Panc1 (cell line): ENCODE measurements around the gene KCNQ1. TPM values are rescaled to one million over a fixed set of nuclear protein-coding genes. Genes with fewer than 3 reads are reported as not detected.

Experiments used
- ATAC-seq: fragments of 200-7000 bp; cut with Tn5 transposase; 2 replicates; pipeline ENCODE4 v1.9.1; 2020; ENCODE audit warnings: mild to moderate bottlenecking, moderate library complexity
- BruUV-seq: library from RNA; stranded (reverse); fragments of 400-500 nt; replicated peaks from 2 replicates; lab custom pipeline; 2021; lab: Mats Ljungman, UMichigan
- CTCF ChIA-PET: fragments of 300-600 bp; sonication (Branson Sonifier 250); formaldehyde crosslinking; loops from one replicate; lab custom pipeline; 2022; ENCODE audit warnings: antibody characterized with exemption; lab: Charles Lee
- POLR2A ChIA-PET: fragments of 300-600 bp; sonication (Branson Sonifier 250); formaldehyde crosslinking; loops from one replicate; lab custom pipeline; 2022; ENCODE audit warnings: antibody characterized with exemption; lab: Charles Lee
- DNase-seq: peaks from one replicate; pipeline ENCODE4 v3.0.0-alpha.2; 2010; ENCODE audit warnings: low read depth, low spot score
- H3K27ac ChIP-seq: 2 replicates; pipeline ENCODE4 v1.5.1; 2011; ENCODE audit warnings: mild to moderate bottlenecking, low read length, inconsistent platforms
- H3K27me3 ChIP-seq: fragments of 200-500 bp; sonication (Bioruptor generic); 2 replicates; pipeline ENCODE4 v1.6.0; 2014; ENCODE audit warnings: low read length, inconsistent platforms; ENCODE audit not compliant: control insufficient read depth, insufficient read depth
- H3K36me3 ChIP-seq: fragments of 200-500 bp; sonication (Bioruptor generic); 2 replicates; pipeline ENCODE4 v1.5.1; 2014; ENCODE audit warnings: inconsistent platforms, mild to moderate bottlenecking, low read length, moderate library complexity; ENCODE audit not compliant: control insufficient read depth, insufficient read depth
- H3K4me1 ChIP-seq: 2 replicates; pipeline ENCODE4 v1.5.1; 2011; ENCODE audit warnings: inconsistent platforms, mild to moderate bottlenecking, low read length, moderate library complexity; ENCODE audit not compliant: control insufficient read depth, insufficient read depth
- H3K4me3 ChIP-seq, 2 experiments: 2 replicates each; pipeline ENCODE4 v1.5.1; 2011 to 2012; ENCODE audit warnings: low read depth in 2 of 2, low read length in 2 of 2, mild to moderate bottlenecking in 2 of 2, inconsistent platforms in 1 of 2, moderate library complexity in 1 of 2
- H3K9me3 ChIP-seq: fragments of 200-500 bp; sonication (Bioruptor generic); 2 replicates; pipeline ENCODE4 v1.5.1; 2014; ENCODE audit warnings: low read depth, mild to moderate bottlenecking, inconsistent platforms, low read length, moderate library complexity; ENCODE audit not compliant: control insufficient read depth, insufficient read depth
- POLR2AphosphoS5 ChIP-seq: IDR thresholded peaks from 2 replicates; pipeline ENCODE4 v1.6.1; 2012; ENCODE audit warnings: mild to moderate bottlenecking, low read depth, low read length, moderate library complexity
- REST ChIP-seq, 2 experiments: IDR thresholded peaks; 2 replicates each; pipeline ENCODE4 v1.6.1; 2011 to 2012; ENCODE audit warnings: low read depth in 2 of 2, control low read depth in 1 of 2, low read length in 1 of 2, mild to moderate bottlenecking in 1 of 2, moderate library complexity in 1 of 2; ENCODE audit not compliant: insufficient read depth in 1 of 2
- SIN3A ChIP-seq: IDR thresholded peaks from 2 replicates; pipeline ENCODE4 v1.6.1; 2012; ENCODE audit warnings: low read depth, mild to moderate bottlenecking, low read length, moderate library complexity, borderline replicate concordance; ENCODE audit not compliant: insufficient read depth
- TCF7L2 ChIP-seq: IDR thresholded peaks from 2 replicates; pipeline ENCODE4 v1.6.1; 2011; ENCODE audit warnings: mild to moderate bottlenecking, low read depth, low read length, inconsistent platforms
- in situ Hi-C: cut with HindIII; loops from 2 replicates; pipeline ENCODE4 v1.10.0; 2016; ENCODE audit warnings: low sequenced_read_pairs, low pct_unique_long_range_greater_than_20kb
- intact Hi-C: fragments of 100-400 bp; cut with micrococcal nuclease; formaldehyde crosslinking; loops from one replicate; pipeline ENCODE4 v1.10.0; 2022; ENCODE audit not compliant: unreplicated experiment
- total RNA-seq: library from RNA; stranded (reverse); gene quantifications from one replicate; pipeline ENCODE4 v1.2.1, GENCODE V29; 2021; ENCODE audit not compliant: unreplicated experiment
- TF ChIP-seq, protein P1 (sequence below): fragments of 450-650 bp; IDR thresholded peaks from 2 replicates; pipeline ENCODE4 v1.5.1; 2017; ENCODE audit warnings: mild to moderate bottlenecking

The KCNQ1 gene
- total RNA-seq, 1 experiment from 2014 or later, result 1.0 TPM

DNA sequence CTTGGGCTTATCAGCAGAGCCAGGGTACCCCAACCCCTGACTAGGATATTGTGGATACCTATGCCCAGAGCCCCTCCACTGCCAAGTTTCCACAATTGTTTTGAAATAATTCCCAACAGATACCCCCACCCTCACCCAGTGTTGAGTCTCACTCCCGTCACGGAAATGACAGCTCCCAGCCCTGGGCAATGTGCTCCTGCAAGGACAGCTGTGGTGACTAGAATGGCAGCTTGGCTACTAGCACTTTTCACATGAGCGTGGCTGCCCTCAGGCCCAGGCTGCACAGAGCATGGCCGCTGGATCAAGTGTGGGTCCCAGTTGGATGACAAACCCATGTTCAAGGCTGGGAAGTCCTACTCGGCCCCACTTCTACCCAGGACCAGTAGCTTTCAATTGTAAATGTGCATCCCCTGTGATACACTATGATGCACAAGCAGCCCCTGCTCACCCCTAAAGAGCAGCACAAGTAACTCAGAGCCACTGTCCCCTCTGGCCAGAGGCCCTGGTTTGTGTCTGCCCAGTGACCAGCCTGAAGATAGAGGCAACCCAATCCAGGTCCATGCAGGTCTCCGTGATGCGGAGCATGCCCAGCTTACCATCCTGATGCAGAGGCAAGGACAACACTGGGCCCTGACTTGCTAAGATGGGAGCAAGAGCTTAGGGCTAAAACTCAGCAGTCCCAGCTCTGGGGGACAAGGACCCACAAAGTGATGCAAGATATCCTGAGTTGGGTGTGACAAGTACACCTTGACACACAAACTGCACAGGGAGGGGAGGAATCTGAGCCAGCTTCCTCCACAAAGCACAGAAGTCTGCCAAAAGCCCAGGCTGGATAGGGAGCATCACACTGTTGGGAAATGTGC is 241.8 kb downstream of the KCNQ1 start:
- H3K27ac ChIP-seq, result no peak overlapping the region
- in situ Hi-C loops, result no loop called here
- no peaks in the 10 kb centered on the region for H3K36me3 ChIP-seq
- TF ChIP-seq TCF7L2 (no peak), SIN3A (no peak), POLR2AphosphoS5 (no peak), REST (IDR thresholded peaks at IDR 0.05; ENCODE audit: insufficient read depth in 1 of 2, low read depth in 2 of 2, low read length in 1 of 2) (no peak)
- TF ChIP-seq, protein P1, sequence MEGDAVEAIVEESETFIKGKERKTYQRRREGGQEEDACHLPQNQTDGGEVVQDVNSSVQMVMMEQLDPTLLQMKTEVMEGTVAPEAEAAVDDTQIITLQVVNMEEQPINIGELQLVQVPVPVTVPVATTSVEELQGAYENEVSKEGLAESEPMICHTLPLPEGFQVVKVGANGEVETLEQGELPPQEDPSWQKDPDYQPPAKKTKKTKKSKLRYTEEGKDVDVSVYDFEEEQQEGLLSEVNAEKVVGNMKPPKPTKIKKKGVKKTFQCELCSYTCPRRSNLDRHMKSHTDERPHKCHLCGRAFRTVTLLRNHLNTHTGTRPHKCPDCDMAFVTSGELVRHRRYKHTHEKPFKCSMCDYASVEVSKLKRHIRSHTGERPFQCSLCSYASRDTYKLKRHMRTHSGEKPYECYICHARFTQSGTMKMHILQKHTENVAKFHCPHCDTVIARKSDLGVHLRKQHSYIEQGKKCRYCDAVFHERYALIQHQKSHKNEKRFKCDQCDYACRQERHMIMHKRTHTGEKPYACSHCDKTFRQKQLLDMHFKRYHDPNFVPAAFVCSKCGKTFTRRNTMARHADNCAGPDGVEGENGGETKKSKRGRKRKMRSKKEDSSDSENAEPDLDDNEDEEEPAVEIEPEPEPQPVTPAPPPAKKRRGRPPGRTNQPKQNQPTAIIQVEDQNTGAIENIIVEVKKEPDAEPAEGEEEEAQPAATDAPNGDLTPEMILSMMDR, result no peak
- POLR2A ChIA-PET, result no interaction called here
- DNase-seq (no peak), ATAC-seq (no peak)
- CTCF ChIA-PET, result interaction anchor here (0.6 kb wide), 1 partner anchor 1013 kb away, joined by 3 read pairs; no protein-coding TSS in a partner anchor
- no TSS peak for BruUV-seq
- no peaks in the 10 kb centered on the region for H3K27me3 ChIP-seq
- H3K4me3 ChIP-seq, result no peak overlapping the region
- no peaks in the 10 kb centered on the region for H3K4me1 ChIP-seq
- intact Hi-C loops, result no loop called here
- H3K9me3 ChIP-seq, result no peaks in the 10 kb centered on the region

- ChIA-PET CTCF (interaction anchor here (0.6 kb wide), 1 partner anchor 1014 kb away, joined by 3 read pairs; no protein-coding TSS in a partner anchor), POLR2A (no interaction called here)
- DNase-seq, result no peak
- no peak overlapping the region for H3K27ac ChIP-seq
- no peak for ATAC-seq
- no TSS peak for BruUV-seq
- no peak overlapping the region for H3K4me3 ChIP-seq
- no peaks in the 10 kb centered on the region for H3K9me3 ChIP-seq
- H3K27me3 ChIP-seq, result no peaks in the 10 kb centered on the region
- H3K4me1 ChIP-seq, result no peaks in the 10 kb centered on the region
- in situ Hi-C loops (no loop called here), intact Hi-C loops (no loop called here)
- TF ChIP-seq REST (IDR thresholded peaks at IDR 0.05; ENCODE audit: insufficient read depth in 1 of 2, low read depth in 2 of 2, low read length in 1 of 2), result no peak
- TF ChIP-seq TCF7L2, result no peak
- no peak for TF ChIP-seq POLR2AphosphoS5
- TF ChIP-seq, protein P1, result no peak
- TF ChIP-seq SIN3A, result no peak
- H3K36me3 ChIP-seq, result no peaks in the 10 kb centered on the region
Observed at GRCh38 chr11:2687223-2687530, 242.4 kb downstream of the KCNQ1 start.
